Measurements from ENCODE around the gene CBX7. TPM values are rescaled to one million over a fixed set of nuclear protein-coding genes. Genes with fewer than 3 reads are reported as not detected.

CBX7 gene
- total RNA-seq, 1 experiment from 2014 or later = 3.7 TPM

GRCh38 chr22:39109361-39109760 is 43.1 kb downstream of the CBX7 start:
- H3K23me2 ChIP-seq (ENCODE audit: insufficient read length, low read depth, low read length, poor library complexity, severe bottlenecking) = no peaks in the 10 kb centered on the region
- H2BK15ac ChIP-seq (ENCODE audit: low read depth, low read length) = no peak overlapping the region
- DNase-seq = no peak
- no peaks in the 10 kb centered on the region for H3K79me1 ChIP-seq (ENCODE audit: insufficient read depth, low read depth, low read length, poor library complexity, severe bottlenecking)
- no peak overlapping the region for H4K8ac ChIP-seq (replicated peaks; ENCODE audit: insufficient read length, low read depth, low read length)
- no peak overlapping the region for H3K18ac ChIP-seq (ENCODE audit: insufficient read length, low read depth, low read length)
- no peak overlapping the region for H2AK5ac ChIP-seq (ENCODE audit: insufficient read length, low read length)
- H3K9ac ChIP-seq (ENCODE audit: extremely low read depth, insufficient read length, low read length) = no peak overlapping the region
- H3K23ac ChIP-seq (ENCODE audit: insufficient read length, low read depth, low read length) = no peak overlapping the region
- no peak overlapping the region for H3K4me3 Mint-ChIP-seq
- no peak overlapping the region for H2AFZ ChIP-seq (ENCODE audit: low read length)
- no peak overlapping the region for H2BK5ac ChIP-seq (ENCODE audit: insufficient read length, low read length)
- no peak overlapping the region for H3K4me2 ChIP-seq (ENCODE audit: insufficient read depth, insufficient read length, low read length)
- H2BK20ac ChIP-seq (ENCODE audit: low read depth, low read length, poor library complexity, severe bottlenecking) = no peak overlapping the region
- H4K5ac ChIP-seq (ENCODE audit: insufficient read length, low read depth, low read length) = no peak overlapping the region
- no peaks in the 10 kb centered on the region for H3K27me3 Mint-ChIP-seq (ENCODE audit: low read depth)
- no peak overlapping the region for H4K91ac ChIP-seq (ENCODE audit: insufficient read length, low read depth, low read length)
- no peak overlapping the region for H3K27ac ChIP-seq (ENCODE audit: insufficient read length, low read depth, low read length)
- peaks cover 22 to 27% of the 10 kb centered on the region in 2 experiments for H3K4me1 Mint-ChIP-seq
- H3K4me1 ChIP-seq (ENCODE audit: insufficient read depth, low read length) = peaks cover 5% of the 10 kb centered on the region; the same call in 1 of the 2 replicates
- no peak overlapping the region for H3K14ac ChIP-seq (ENCODE audit: insufficient read depth, low read length)
- no peak overlapping the region for H3K4ac ChIP-seq (ENCODE audit: low read depth, low read length)
- no CpG with 5 or more reads among the region's 9 CpGs for WGBS (ENCODE audit: extremely low coverage, insufficient read length, low lambda C conversion rate)
- no peaks in the 10 kb centered on the region for H4K20me1 ChIP-seq (ENCODE audit: control insufficient read depth, insufficient read depth, insufficient read length)
- H3K79me2 ChIP-seq (ENCODE audit: insufficient read depth, low read length) = no peaks in the 10 kb centered on the region
- no peak overlapping the region for H2BK12ac ChIP-seq (ENCODE audit: insufficient read length, low read depth, low read length)
- H2BK120ac ChIP-seq (ENCODE audit: low read depth, low read length, poor library complexity, severe bottlenecking) = no peak overlapping the region
- H3K36me3 Mint-ChIP-seq (ENCODE audit: insufficient read depth in 1 of 3, low read depth in 3 of 3) = no peaks in the 10 kb centered on the region
- H3K9me3 Mint-ChIP-seq = peaks cover 0 to 5% of the 10 kb centered on the region in 2 experiments; a peak in 1 of 5 replicates
- no peaks in the 10 kb centered on the region; the same call in 1 of the 2 replicates for H3K27me3 ChIP-seq (ENCODE audit: insufficient read depth, low read length)
- H3T11ph ChIP-seq (ENCODE audit: low read length) = no peak overlapping the region
- H3K27ac Mint-ChIP-seq = no peak overlapping the region
- H3K9me3 ChIP-seq (ENCODE audit: control insufficient read depth, low read depth, low read length) = no peaks in the 10 kb centered on the region
- H3K56ac ChIP-seq (ENCODE audit: insufficient read length, low read depth, low read length) = no peak overlapping the region
- no peak for TF ChIP-seq CTCF (conservative IDR thresholded peaks at IDR 0.05)

Measured in H9 (cell line).